GM19452 (cell line): Measurements from ENCODE around the gene LRP4.

Experiments used
- ATAC-seq: cut with Tn5 transposase; IDR thresholded peaks from one replicate; pipeline ENCODE4 v1.9.1; 2021; ENCODE audit not compliant: unreplicated experiment

Gene LRP4

GRCh38 chr11:46855863-46856262, 62.5 kb downstream of the LRP4 start:
- no peak for ATAC-seq

GRCh38 chr11:46855167-46855566, 63.2 kb downstream of the LRP4 start:
- ATAC-seq: no peak

GRCh38 chr11:46850829-46851380, 67.4 kb downstream of the LRP4 start:
- ATAC-seq: no peak

- ATAC-seq: no peak
These were observed 68.7 kb downstream of the LRP4 start for GRCh38 chr11:46849631-46850030.

GRCh38 chr11:46846510-46846830, 71.9 kb downstream of the LRP4 start:
- ATAC-seq: no peak

GRCh38 chr11:46845740-46846509, 72.4 kb downstream of the LRP4 start, which contains the start of gene CKAP5:
CKAP5 (minus strand) TSS chr11:46846280; CDS start chr11:46821231, 25,049 bp downstream.
- peak; percentile 95 for ATAC-seq

- no peak for ATAC-seq
These were observed 73.0 kb downstream of the LRP4 start for GRCh38 chr11:46845440-46845739.

- ATAC-seq: no peak
These were observed 78.2 kb downstream of the LRP4 start for GRCh38 chr11:46840116-46840515.

- no peak for ATAC-seq
These were observed 79.8 kb downstream of the LRP4 start for GRCh38 chr11:46838501-46838900.

- no peak for ATAC-seq
These were observed 80.5 kb downstream of the LRP4 start for GRCh38 chr11:46837860-46838259.

GRCh38 chr11:46836870-46837269, 81.5 kb downstream of the LRP4 start:
- ATAC-seq: no peak

GRCh38 chr11:46836431-46836830, 81.9 kb downstream of the LRP4 start:
- no peak for ATAC-seq

- ATAC-seq: no peak
These were observed 82.5 kb downstream of the LRP4 start for GRCh38 chr11:46835897-46836296.

GRCh38 chr11:46834821-46835220, 83.5 kb downstream of the LRP4 start:
- no peak for ATAC-seq

- ATAC-seq: no peak
These were observed 85.7 kb downstream of the LRP4 start for GRCh38 chr11:46832511-46833214.

GRCh38 chr11:46827995-46828394, 90.4 kb downstream of the LRP4 start:
- ATAC-seq: no peak

GRCh38 chr11:46826310-46827044, 91.9 kb downstream of the LRP4 start:
- ATAC-seq: peak; percentile 98

- no peak for ATAC-seq
These were observed 109.4 kb downstream of the LRP4 start for GRCh38 chr11:46808799-46809431.
